ENCODE data around the gene TRAPPC12. TPM values are rescaled to one million over a fixed set of nuclear protein-coding genes. Genes with fewer than 3 reads are reported as not detected.

The TRAPPC12 gene
- total RNA-seq, 1 experiment from 2014 or later, result 86.0 TPM

GRCh38 chr2:3342324-3342723, 37.2 kb upstream of the TRAPPC12 start:
- Mint-ChIP-seq H3K36me3 (ENCODE audit: insufficient read depth in 1 of 3, low read depth in 3 of 3) (peaks cover 10 to 29% (median 10%) of the 10 kb centered on the region in 3 experiments), H3K4me1 (no peaks in the 10 kb centered on the region), H3K4me3 (no peak overlapping the region), H3K9me3 (no peaks in the 10 kb centered on the region), H3K27ac (peak overlapping the region in 2 of 3 experiments; percentile 25 to 72; a peak in 2 of 7 replicates), H3K27me3 (ENCODE audit: low read depth) (no peaks in the 10 kb centered on the region)
- no peak overlapping the region for H3K56ac ChIP-seq (ENCODE audit: insufficient read length, low read depth, low read length)
- H3K4me2 ChIP-seq (ENCODE audit: insufficient read depth, insufficient read length, low read length), result no peak overlapping the region
- no peak overlapping the region for H3K4ac ChIP-seq (ENCODE audit: low read depth, low read length)
- WGBS (ENCODE audit: extremely low coverage, insufficient read length, low lambda C conversion rate), result no CpG with 5 or more reads among the region's 9 CpGs
- no peak overlapping the region for H2BK15ac ChIP-seq (ENCODE audit: low read depth, low read length)
- H3K27me3 ChIP-seq (ENCODE audit: insufficient read depth, low read length), result no peaks in the 10 kb centered on the region
- no peak overlapping the region for H3K9ac ChIP-seq (ENCODE audit: extremely low read depth, insufficient read length, low read length)
- H3K23ac ChIP-seq (ENCODE audit: insufficient read length, low read depth, low read length), result no peak overlapping the region
- no peak overlapping the region for H3K18ac ChIP-seq (ENCODE audit: insufficient read length, low read depth, low read length)
- no peak overlapping the region for H2BK12ac ChIP-seq (ENCODE audit: insufficient read length, low read depth, low read length)
- no peak overlapping the region for H2AK5ac ChIP-seq (ENCODE audit: insufficient read length, low read length)
- no peak overlapping the region for H3K14ac ChIP-seq (ENCODE audit: insufficient read depth, low read length)
- DNase-seq, result no peak
- H3K27ac ChIP-seq (ENCODE audit: insufficient read length, low read depth, low read length), result no peak overlapping the region
- no peaks in the 10 kb centered on the region for H3K79me1 ChIP-seq (ENCODE audit: insufficient read depth, low read depth, low read length, poor library complexity, severe bottlenecking)
- H3K4me1 ChIP-seq (ENCODE audit: insufficient read depth, low read length), result no peaks in the 10 kb centered on the region
- TF ChIP-seq CTCF (conservative IDR thresholded peaks at IDR 0.05), result no peak
- no peak overlapping the region for H4K91ac ChIP-seq (ENCODE audit: insufficient read length, low read depth, low read length)
- H4K8ac ChIP-seq (replicated peaks; ENCODE audit: insufficient read length, low read depth, low read length), result no peak overlapping the region
- H3K79me2 ChIP-seq (ENCODE audit: insufficient read depth, low read length), result no peaks in the 10 kb centered on the region
- no peaks in the 10 kb centered on the region for H3K23me2 ChIP-seq (ENCODE audit: insufficient read length, low read depth, low read length, poor library complexity, severe bottlenecking)
- H3T11ph ChIP-seq (ENCODE audit: low read length), result no peak overlapping the region
- H4K5ac ChIP-seq (ENCODE audit: insufficient read length, low read depth, low read length), result no peak overlapping the region
- H2BK20ac ChIP-seq (ENCODE audit: low read depth, low read length, poor library complexity, severe bottlenecking), result no peak overlapping the region
- H2AFZ ChIP-seq (ENCODE audit: low read length), result no peak overlapping the region
- no peaks in the 10 kb centered on the region for H4K20me1 ChIP-seq (ENCODE audit: control insufficient read depth, insufficient read depth, insufficient read length)
- no peak overlapping the region for H2BK120ac ChIP-seq (ENCODE audit: low read depth, low read length, poor library complexity, severe bottlenecking)
- no peaks in the 10 kb centered on the region for H3K9me3 ChIP-seq (ENCODE audit: control insufficient read depth, low read depth, low read length)
- no peak overlapping the region for H2BK5ac ChIP-seq (ENCODE audit: insufficient read length, low read length)

Measured in H9 (cell line).